ENCODE data around the gene CCDC170.

Gene CCDC170

DNA sequence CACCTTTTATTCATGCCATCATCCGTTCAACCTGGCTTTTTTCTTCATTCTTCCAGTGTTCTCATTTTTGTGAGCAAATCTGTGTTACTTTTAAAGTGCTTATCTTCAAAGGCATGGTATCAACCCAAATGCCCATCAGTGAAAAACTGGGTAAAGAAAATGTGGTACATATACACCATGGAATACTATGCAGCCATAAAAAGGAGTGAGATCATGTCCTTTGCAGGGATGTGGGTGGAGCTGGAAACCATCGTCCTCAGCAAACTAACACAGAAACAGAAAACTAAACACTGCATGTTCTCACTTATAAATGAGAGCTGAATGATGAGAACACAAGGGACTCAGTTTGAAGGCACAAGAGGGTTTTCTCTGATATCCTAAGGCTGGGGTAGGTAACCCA, 130.3 kb downstream of the CCDC170 start:
- DNase-seq = no peak

DNA sequence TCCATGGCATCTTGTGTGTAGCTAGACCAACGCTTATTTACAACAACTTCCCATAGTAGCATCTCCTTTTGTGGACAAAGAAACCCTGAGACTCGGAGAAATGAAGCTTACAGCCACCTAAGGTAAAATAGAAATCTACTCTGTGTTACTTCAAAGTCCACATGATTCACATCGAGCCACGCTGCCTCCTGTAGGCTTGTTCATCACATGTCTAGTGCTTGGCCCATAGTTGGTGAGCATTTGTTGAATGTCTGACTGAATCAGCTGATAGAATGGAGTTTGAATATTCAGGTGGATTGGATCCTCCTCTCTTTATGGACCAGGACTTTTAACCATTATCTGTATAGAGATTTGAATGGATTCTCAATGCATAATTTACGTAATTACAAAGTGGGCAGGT, 130.7 kb downstream of the CCDC170 start:
- no peak for DNase-seq

DNA sequence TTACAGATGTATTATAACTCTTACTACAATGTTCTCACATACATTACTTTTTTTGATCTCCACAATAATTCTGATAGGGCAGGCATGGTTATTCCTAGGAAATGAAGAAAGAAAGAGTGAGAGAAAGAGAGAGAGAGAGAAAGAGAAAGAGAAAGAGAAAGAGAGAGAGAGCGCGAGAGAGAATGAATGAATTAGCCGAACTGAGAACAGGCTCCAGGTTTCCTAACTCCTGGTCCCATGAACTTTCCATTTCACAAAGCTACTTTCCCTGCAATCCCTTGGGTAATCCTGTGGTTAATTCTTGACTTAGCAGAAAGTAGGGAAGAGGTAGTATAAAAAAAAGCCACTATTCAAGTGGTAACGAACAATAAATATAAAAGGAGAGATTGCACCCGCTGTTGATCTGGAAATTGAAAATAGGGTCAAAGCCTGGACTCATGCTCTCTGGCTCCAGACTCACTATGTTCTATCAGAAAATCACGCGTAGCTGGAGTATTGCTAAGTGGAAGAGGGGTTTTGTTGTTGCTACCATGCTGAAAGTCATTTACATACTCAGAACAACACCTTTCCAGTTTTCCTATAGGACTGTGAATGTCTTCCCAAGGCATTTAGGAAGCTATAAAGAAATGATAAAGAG, 131.2 kb downstream of the CCDC170 start:
- DNase-seq = no peak

DNA sequence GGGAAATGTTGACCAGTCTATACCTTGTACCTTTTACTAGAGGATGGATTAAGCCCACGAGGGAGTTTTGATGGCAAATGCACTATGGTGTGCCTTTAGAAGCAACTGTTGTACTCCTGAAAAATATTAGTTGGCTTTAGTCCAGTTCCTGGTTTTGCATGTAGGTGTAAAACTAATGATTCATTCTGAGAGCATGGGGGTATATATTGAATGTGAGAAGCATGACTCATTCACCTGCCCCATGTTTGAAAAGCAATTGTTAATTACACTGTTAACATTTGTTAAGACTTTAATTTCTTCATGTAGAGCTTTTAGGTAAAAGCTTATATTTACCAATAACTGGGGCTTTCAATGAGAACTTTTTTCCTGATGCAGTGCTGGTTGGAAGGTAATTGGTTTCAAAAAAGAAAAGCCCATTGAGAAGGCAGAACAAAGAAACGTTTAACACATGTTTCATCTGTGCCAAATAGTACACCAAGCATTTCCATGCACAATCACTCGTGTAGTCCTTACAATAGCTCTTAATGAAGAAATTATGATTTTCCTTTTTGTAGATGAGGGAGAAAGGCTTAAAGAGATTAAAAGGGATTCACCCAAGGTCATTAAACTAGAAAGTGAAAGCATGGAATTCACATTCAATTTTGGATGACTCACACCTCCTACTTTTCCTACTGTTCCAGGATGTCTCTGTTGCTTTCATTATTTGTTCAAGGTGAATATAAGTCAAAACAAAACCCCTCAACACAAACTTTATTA, 134.1 kb downstream of the CCDC170 start:
- peak; percentile 75 for DNase-seq

DNA sequence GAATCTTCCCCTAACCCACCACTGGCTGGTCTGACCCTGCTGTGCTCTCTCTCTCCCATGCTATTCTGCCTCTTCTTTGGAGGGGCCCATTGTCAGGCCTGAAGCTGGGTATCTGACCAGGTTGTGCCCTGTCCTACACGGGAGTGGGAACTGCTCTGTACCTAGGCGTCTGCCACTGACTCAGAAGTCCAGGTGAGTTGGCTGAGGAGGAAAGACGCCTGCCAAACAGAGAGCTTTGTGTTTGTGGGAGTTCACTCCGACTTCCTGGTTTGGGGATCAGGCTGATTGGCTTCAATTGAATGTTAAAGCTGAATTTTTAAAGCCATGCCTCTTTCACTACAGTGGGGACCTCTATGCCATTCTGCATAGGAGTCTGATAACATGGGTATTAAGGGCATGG, 136.0 kb downstream of the CCDC170 start:
- DNase-seq = no peak

DNA sequence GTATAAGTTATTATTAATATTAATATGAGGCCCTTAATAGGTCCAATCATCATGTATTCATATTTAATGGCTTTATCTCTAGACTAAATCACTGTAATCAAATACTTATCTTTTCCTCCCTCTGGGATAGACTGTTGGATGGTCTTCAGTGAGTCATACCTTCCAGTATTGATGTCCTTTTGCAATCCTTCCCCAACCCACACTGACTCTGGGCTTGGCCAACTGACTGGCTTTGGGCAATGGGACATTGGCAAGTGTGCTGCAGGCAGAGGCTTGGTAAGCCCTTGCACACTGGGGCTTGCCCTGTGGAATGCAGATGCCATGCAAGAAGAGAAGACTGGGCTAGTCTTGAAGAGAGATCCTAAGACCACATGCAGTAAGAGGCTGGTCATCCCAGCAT, 136.6 kb downstream of the CCDC170 start:
- no peak for DNase-seq

DNA sequence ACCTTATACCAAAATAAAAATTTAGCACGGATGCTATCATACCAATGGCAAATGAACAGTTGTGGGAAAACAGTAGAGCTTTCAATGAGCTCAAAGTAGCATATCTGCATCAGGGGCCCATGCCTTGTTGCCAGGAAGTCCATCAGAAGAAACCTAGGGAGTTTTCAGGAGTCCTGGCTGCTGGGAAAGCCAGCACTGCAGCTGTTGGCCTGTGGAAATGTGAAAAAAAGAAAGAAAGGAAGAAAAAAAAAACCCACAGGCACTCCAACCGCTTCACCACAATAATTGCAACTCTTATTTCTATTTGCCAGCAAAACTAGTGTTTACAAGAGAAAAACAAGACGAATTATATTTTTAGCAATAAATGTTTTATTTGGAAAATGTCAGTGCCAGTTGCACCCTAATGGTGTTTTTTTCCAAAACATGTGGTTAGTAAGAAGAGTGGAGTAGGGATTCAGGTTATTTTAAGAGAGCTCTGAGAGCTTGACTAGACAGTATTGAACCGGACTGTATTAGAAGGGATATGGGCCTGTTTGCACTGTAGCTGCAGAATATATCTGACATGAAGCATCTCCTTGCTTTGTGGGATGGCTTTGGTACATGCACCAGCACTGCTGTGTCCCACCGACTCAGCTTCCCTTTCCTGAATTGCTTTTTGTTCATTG, 137.3 kb downstream of the CCDC170 start:
- DNase-seq = no peak

DNA sequence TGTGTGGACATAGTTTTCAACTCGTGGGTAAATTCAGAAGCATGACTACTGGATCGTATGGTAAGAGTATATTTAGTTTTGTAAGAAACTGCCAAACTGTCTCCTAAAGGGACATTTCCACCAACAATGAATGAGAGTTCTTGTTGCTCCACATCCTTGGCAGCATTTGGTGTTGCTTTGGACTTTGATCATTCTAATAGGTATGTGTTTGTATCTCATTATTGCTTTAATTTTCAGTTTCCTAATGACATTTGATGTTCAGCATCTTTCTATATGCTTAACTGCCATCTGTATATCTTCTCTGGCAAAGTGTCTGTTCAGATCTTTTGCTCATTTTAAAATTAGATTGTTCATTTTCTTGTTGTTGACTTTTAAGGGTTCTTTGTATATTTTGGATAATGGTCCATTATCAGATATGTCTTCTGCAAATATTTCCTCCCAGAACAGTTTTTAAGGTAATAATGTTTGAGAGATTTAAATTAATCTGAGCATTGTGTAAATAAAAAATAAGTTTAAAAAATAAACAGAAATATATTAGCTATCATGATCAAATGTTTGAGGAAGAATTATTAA, 138.7 kb downstream of the CCDC170 start:
- no peak for DNase-seq

DNA sequence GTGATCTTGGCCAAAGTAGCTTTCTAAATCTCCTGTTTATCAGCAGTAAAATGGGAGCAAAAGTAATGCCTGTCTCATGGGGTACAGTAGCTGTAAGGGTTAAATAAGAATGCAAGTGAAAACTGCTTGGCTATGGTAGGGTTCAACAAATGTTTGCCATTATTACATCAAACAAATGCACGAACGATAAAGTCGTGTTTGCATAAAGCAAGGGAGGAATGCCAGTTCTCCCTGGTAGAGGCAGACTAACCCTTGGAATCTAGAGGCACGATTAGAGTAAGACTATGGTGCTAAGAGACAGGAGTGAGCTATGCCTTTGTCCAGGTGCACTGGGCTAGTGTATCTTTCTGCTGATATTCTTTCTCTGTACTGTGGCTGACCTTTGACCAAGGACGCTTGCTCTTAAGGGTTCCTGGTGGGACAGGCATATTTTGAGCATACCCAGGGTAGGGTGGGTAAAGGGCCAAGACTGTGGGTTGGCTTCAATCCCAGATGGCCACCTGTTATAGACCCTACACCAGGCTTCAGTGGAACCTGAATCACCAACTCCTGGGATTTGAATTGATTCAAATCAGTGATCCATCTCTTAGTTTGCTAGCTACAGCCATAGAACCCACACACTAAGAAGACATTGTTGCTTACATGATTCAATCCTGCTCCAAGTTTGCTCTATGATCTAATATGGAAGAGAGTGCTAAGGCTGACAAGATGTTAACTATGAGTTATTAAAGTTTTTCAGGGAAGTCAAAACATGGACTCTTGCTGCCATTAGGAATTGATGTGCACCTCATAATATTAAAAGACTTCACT, 139.9 kb downstream of the CCDC170 start:
- no peak for DNase-seq

DNA sequence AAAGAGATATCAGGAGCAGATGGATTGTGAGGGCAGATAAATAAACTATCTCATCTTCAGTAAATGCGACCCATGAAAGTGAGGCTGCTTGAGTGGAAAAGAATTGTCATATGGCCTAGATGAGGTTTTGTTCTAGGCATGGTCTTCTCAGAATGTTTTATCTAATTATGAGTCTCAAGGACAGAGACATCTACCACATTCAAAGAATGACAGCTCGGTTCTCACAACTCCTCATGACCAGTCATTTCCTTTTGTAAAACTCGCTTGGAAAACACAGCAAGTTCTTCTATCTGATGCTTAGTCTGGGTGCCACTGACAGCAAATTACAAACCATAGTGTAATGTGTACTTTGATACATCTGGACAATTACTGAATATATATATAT, 140.5 kb downstream of the CCDC170 start:
- DNase-seq = no peak

DNA sequence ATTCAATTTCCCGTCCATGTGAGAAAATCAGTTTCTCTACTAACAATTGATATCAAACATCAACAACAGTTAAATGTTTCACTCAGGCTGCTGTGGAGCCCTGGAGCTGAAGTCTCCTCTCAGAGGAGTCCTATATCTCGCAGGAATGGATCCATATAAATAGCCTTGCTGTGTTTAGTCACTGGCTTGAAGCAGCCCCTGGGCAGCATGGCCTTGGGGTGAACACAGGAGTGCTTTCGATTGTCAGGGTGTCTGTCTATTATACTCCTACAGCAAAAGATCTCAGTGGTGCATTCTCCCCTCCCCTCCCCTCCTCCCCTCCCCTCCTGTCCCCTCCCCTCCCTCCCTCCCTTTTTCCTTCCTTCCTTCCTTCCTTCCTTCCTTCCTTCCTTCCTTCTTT, 141.9 kb downstream of the CCDC170 start:
- no peak for DNase-seq

DNA sequence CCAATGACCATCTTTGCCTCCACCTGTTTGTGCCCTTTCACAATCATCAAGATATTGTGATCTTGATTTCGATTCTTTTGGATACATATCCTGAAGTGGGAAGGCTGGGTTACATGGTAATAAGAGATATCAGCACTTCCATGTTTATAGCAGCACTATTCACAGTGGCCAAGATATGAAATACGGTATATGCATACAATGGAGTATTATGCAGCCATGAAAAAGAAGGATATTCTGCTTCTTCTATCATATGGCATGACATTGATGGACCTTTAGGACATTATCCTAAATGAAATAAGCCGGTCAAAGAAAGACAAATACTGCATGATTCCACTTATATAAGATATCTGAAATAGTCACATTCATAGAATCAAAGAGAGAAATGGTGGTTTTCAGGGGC, 144.0 kb downstream of the CCDC170 start:
- DNase-seq = no peak

DNA sequence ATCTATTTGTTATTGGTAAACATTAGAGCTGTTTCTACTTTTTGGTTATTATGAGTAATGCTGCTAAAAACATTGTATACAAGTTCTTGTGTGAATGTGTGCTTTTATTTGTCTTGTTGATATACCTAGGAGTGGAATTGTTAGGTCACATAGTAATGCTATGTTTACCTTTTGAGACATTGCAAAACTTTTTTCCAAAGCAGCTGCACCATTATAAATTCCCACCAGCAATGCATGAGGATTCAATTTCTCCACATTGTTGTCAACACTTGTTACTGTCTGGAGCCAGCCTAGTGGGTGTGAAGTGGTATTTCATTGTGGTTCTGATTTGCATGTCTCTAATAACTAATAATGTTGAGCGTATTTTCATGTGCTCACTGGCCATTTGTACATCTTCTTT, 145.9 kb downstream of the CCDC170 start:
- no peak for DNase-seq

DNA sequence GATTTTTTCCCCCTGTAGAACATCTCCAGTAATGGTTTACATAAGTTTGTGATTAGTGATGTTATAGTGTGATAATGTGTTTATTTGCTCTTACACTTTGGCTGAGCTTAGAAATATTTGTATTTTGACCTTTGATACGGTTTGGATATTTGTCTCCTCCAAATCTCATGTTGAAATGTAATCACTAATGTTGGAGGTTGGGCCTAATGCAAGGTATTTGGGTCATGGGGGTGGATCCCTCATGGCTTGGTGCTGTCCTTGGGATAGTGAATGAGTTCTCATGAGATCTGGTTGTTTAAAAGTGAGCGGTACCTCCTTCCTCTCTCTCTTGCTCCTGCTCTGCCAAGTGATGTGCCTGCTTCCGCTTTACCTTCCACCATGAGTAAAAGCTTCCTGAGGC, 147.2 kb downstream of the CCDC170 start:
- no peak for DNase-seq

DNA sequence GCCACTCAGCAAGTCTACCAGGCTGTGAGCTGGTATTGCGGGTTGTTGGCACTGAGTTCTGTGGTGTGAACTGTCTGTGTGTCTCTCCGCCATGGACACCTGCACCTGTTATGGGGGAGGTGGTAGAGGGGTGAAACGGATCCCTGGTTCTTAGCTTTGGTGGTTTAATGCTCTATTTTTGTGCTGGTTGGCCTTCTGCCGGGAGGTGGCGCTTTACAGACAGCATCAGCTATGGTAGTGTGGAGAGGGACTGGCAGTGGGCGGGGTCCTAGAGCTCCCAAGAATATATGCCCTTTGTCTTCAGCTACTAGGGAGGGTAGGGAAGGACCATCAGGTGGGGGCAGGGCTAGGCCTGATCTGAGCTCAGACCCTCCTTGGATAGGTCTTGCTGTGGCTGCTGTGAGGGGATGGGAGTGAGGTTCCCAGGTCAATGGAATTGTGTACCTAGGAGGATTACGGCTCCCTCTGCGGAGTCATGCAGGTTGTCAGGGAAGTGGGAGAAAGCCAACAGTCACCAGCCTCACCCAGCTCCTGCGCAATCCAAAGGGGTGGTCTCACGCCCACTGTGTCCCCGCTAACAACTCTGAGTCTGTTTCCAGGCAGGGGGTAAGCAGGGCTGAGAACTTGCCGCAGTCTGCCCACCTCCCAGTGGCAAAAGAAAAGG, 154.3 kb downstream of the CCDC170 start:
- no peak for DNase-seq

DNA sequence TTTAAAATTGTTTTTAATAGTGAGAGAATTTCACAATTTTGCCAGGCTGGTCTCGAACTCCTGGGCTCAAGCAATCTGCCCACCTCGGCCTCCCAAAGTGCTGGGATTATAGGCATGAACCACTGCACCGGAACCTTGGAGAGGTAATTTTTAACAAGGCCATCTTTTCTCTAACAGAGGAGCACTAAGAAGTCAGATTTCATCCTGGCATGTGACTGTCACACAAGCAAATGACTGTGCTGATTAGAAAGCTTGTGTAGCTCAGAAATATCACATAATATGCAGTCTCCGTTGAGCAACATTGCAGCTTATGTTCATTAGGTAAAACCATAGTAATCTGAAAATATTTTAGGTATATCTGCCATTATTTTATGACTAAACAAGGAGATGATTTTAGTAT, 156.0 kb downstream of the CCDC170 start:
- no peak for DNase-seq

DNA sequence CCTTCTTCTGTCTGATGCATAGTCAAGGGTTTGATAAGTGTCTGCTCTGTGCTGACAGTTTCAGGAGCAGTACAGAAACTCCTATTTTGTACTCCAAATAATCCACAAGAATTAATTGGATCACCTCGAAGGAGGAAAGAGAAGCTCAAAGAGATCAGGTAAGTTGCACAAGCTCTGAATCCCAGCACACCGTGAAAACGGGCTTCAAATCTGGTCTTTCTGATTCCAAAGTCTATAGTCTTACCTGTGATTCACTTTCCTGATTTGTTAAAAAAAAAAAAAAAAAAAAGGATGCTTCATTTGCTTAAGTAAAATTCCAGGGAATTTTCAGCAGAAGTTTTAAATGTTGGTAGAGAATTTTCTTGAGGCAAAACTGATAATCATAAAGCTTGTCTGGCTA, 157.8 kb downstream of the CCDC170 start:
- DNase-seq = no peak

DNA sequence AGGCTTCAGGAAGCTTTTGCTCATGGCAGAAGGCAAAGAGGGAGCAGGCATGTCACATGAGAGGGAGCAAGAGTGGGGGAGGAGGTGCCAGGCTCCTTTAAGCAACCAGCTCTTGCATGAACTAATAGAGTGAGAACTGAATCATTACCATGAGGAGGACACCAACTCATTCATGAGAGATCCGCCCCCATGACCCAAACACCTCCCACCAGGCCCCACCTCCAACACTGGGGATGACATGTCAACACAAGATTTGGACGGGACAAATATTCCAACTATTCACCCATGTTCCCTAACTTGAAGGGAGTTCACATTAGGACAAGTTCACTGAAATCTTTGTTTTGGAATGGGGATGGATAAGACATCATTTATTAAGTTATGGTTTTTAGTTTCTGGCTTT, 158.5 kb downstream of the CCDC170 start:
- no peak for DNase-seq

DNA sequence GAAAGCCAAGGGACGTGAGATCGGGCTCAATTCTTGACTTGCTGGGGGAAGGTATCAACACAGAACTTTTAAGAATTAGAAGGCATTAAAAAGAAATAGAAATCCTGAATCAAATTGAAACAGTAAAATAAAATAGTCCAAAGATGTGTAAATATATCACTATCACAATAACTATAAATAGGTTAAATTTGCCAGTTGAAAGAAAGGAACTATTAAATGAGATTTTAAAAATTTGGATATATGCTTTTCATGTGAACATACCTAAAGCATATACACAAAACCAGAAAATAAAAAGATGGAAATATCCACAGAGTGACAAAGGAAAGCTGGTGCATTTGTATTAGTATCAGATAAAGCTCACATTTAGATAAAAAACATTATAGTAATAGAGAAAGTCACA, 161.3 kb downstream of the CCDC170 start:
- DNase-seq = no peak

DNA sequence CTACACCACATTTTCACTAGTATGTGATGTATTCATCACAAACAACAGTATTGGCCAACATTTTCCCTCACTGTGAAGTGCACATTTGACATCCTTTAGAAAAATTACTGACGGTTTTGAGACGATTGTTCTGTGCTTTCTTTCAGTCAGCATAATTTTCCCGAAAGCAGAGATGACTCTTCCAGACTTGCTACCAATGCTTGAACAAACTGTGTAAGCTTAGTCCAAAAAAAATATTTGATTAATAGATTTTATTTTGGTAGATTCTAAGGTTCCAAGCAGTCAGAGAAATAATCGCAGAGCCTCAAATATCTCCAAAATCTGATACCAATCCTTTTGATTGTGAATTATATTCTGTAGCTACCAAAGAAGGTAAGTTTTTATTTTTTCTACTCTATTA, 162.6 kb downstream of the CCDC170 start:
- no peak for DNase-seq

DNA sequence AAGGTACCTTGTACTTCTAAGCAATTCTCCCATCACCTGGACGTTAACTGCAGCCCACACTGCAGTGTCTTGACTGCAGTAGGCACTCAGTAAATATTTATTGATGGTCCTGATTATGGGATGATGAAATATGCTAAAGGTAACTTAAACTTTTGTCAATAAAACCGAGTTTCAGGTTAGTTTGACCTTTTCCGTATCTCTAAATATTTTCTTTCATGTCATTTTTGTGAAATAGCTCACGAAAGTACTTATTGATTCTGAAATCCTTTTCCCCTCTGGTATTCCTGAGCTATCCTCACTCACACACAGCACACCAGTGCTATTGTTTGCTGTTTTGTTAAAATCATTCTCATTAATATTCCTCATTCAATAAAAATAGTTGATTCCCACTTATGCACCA, 164.3 kb downstream of the CCDC170 start:
- no peak for DNase-seq

DNA sequence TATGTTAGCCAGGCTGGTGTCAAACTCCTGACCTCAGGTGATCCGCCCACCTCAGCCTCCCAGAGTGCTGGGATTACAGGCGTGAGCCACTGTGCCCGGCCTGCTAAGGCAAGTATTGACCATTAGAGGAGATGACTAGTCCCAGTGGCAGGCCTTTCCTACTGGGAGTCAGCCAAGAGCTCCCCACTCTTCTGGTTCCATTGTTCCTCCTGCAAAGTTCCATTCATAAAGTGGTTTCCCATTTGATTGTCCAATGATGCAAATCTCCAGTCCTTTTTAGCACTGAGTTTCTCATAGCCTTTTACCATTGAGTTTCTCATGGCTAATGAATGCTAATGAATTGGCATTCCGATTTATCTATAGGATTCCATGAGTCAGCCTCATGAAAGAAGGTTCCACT, 165.4 kb downstream of the CCDC170 start:
- no peak for DNase-seq

DNA sequence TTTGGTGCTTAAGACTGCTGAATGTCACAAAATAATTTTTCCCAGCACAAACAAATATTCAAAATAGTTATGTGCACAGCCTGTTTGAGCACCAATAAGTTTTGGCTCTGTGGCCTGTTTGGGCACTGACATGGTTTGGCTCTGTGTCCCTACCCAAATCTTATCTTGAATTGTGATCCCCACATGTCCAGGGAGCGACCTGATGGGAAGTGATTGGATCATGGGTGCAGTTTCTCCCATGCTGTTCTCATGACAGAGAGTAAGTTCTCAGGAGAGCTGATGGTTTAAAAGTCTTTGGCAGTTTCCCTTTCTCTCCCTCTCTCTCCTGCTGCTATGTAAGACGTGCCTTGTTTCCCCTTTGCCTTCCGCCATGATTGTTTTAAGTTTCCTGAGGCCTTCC, 167.7 kb downstream of the CCDC170 start:
- DNase-seq = no peak

Measured in DMS53 (cell line).